K562 (cell line): ENCODE measurements around the gene ZNF554. TPM values are rescaled to one million over a fixed set of nuclear protein-coding genes. Genes with fewer than 3 reads are reported as not detected.
A peak's percentile ranks its signal among the peaks of the same experiment; 100 is the strongest.

Experiments used
- COPS2 ChIP-seq: fragments of 450-650 bp; conservative IDR thresholded peaks from 2 replicates; pipeline ENCODE4 v1.6.1; 2016; ENCODE audit warnings: mild to moderate bottlenecking, moderate library complexity
- HNRNPH1 ChIP-seq: fragments of 200-400 bp; formaldehyde crosslinking; optimal IDR thresholded peaks from 2 replicates; pipeline ENCODE3; 2017; ENCODE audit warnings: low read depth, mild to moderate bottlenecking, low read length, moderate library complexity
- HNRNPUL1 ChIP-seq: fragments of 200-400 bp; formaldehyde crosslinking; IDR thresholded peaks from 2 replicates; pipeline ENCODE4 v1.6.1; 2017; ENCODE audit warnings: low read length
- NFRKB ChIP-seq: fragments of 450-650 bp; IDR thresholded peaks from 2 replicates; pipeline ENCODE4 v1.6.1; 2016; ENCODE audit warnings: low read depth
- TCF7L2 ChIP-seq: fragments of 150-350 bp; IDR thresholded peaks from 2 replicates; pipeline ENCODE4 v1.6.1; 2016; ENCODE audit warnings: low read depth, mild to moderate bottlenecking, low read length, moderate library complexity
- TRIM28 ChIP-seq: fragments of 450-650 bp; IDR thresholded peaks from 2 replicates; pipeline ENCODE4 v1.6.1; 2017
- ZBTB33 ChIP-seq: sonication (generic); formaldehyde crosslinking; IDR thresholded peaks from 2 replicates; pipeline ENCODE4 v1.8.1; 2023; ENCODE audit warnings: mild to moderate bottlenecking, missing genetic modification reagents
- ZBTB40 ChIP-seq, 2 experiments: fragments of 450-650 bp in 1 of 2; sonication (generic) in 1 of 2; formaldehyde crosslinking in 1 of 2; IDR thresholded peaks; 2 replicates each; pipeline versions ENCODE4 v1.7.1 to v1.9.0; 2016 to 2022; ENCODE audit warnings: inconsistent platforms in 1 of 2, mild to moderate bottlenecking in 1 of 2, missing genetic modification reagents in 1 of 2
- ZNF75A ChIP-seq: fragments of 450-650 bp; formaldehyde crosslinking; IDR thresholded peaks from 2 replicates; pipeline ENCODE4 v1.4.0; 2020; ENCODE audit warnings: mild to moderate bottlenecking
- polyA plus RNA-seq, 8 experiments: library from polyadenylated mRNA; depleted of rRNA in 4 of 8; stranded (reverse) in 5 of 8; unstranded in 3 of 8; fragments of >200 nt; fragmentation: Nextera tagmentation in 2 of 8; fragmentation: Illumina TruSeq in 1 of 8; extraction: Ambion mirVana in 2 of 8; extraction: Trizol in 1 of 8; gene quantifications; 2 replicates each; pipeline versions ENCODE4 v1.2.1 to v1.2.3, GENCODE V29; 2011 to 2014; ENCODE audit warnings: inconsistent platforms in 1 of 8, missing spikeins in 1 of 8
- total RNA-seq, 7 experiments: library from RNA; depleted of rRNA in 6 of 7; stranded (reverse); fragments of >200 nt in 6 of 7; fragmentation: Illumina TruSeq in 2 of 7; extraction: Trizol in 2 of 7; gene quantifications; 2 replicates each; pipeline versions ENCODE4 v1.2.1 to v1.2.3, GENCODE V29; 2011 to 2021; ENCODE audit warnings: low replicate concordance in 1 of 7

The ZNF554 gene
- total and polyA plus RNA-seq, 9 of the 15 experiments (the other 6 are each of a cell fraction or from before 2014, with no cell fraction given) = 0.07 to 1.8 (median 1.1) TPM

GRCh38 chr19:2877398-2878331, 58.0 kb downstream of the ZNF554 start (continued):
- TF ChIP-seq ZBTB40 (IDR thresholded peaks at IDR 0.05) = peak; percentile 46; the same call in 1 of the 2 replicates
- no peak for TF ChIP-seq ZBTB40 (CRISPR knock-in tag; IDR thresholded peaks at IDR 0.05)
- TF ChIP-seq ZBTB33 (CRISPR knock-in tag) = peak; percentile 42; the same call in 1 of the 2 replicates
- no peak for TF ChIP-seq TCF7L2
- no peak for TF ChIP-seq COPS2
- TF ChIP-seq ZNF75A (CRISPR knock-in tag) = peak; percentile 94
- no peak for TF ChIP-seq HNRNPUL1
- TF ChIP-seq NFRKB = peak; percentile 79
- no peak for TF ChIP-seq HNRNPH1
- TF ChIP-seq TRIM28 = peak; percentile 98
